Aorta (tissue), 5 donors: Measurements from ENCODE around the gene SLA2. TPM values are rescaled to one million over a fixed set of nuclear protein-coding genes. Genes with fewer than 3 reads are reported as not detected.

Experiments used
- ATAC-seq: fragments of 200-7000 bp; cut with Tn5 transposase; one replicate; pipeline ENCODE4 v1.9.1; 2022; ENCODE audit warnings: moderate library complexity; ENCODE audit not compliant: low FRiP score
- DNase-seq, 2 donors: peaks; one replicate each; pipeline ENCODE4 v3.0.0-alpha.2; 2020
- H3K27ac ChIP-seq, 2 donors: one replicate each; pipeline ENCODE4 v1.5.1; 2013; ENCODE audit warnings: low read length in 2 of 2, mild to moderate bottlenecking in 2 of 2, moderate library complexity in 2 of 2, control low read depth in 1 of 2, inconsistent platforms in 1 of 2, low read depth in 1 of 2
- H3K27me3 ChIP-seq, 2 donors: one replicate each; pipeline ENCODE4 v1.6.1; 2013; ENCODE audit warnings: control low read depth in 1 of 2, low read length in 1 of 2, mild to moderate bottlenecking in 1 of 2, moderate library complexity in 1 of 2; ENCODE audit not compliant: insufficient read depth in 2 of 2, control insufficient read depth in 1 of 2
- H3K36me3 ChIP-seq, 2 donors: one replicate each; pipeline ENCODE4 v1.6.1; 2013; ENCODE audit warnings: control low read depth in 1 of 2, low read length in 1 of 2, mild to moderate bottlenecking in 1 of 2; ENCODE audit not compliant: insufficient read depth in 2 of 2, control insufficient read depth in 1 of 2
- H3K4me1 ChIP-seq, 2 donors: one replicate each; pipeline ENCODE4 v1.6.1; 2013; ENCODE audit warnings: low read length in 2 of 2, control low read depth in 1 of 2, mild to moderate bottlenecking in 1 of 2, moderate library complexity in 1 of 2; ENCODE audit not compliant: insufficient read depth in 2 of 2, control insufficient read depth in 1 of 2
- H3K4me3 ChIP-seq, 2 donors: one replicate each; pipeline ENCODE4 v1.5.1; 2013; ENCODE audit warnings: low read length in 2 of 2, control low read depth in 1 of 2, mild to moderate bottlenecking in 1 of 2
- H3K9me3 ChIP-seq: one replicate; pipeline ENCODE4 v1.6.1; 2013; ENCODE audit warnings: mild to moderate bottlenecking, low read length; ENCODE audit not compliant: control insufficient read depth
- WGBS, 2 donors: extraction: QIAGEN DNeasy Blood & Tissue Kit; methylation state at CpG; one replicate each; pipeline ENCODE4 v1.1.7; 2013; 5-methylcytosine and 5-hydroxymethylcytosine counted together
- intact Hi-C, 2 donors: fragments of 100-400 bp; cut with DNase I; formaldehyde crosslinking; loops; one replicate each; pipeline versions ENCODE4 v1.14.2 to v1.15.0; 2022
- polyA plus RNA-seq, 2 donors: library from polyadenylated mRNA; stranded (reverse); fragments of 200-250 nt; gene quantifications; one replicate each; pipeline ENCODE4 v1.2.3, GENCODE V29; 2013
- total RNA-seq, 2 donors: library from RNA; stranded (reverse); fragmentation: NEBNext Ultra II Directional; extraction: Animal tissue kit (Norgen Biotek cat#: 25700); gene quantifications; one replicate each; pipeline ENCODE4 v1.2.1, GENCODE V29; 2021
- donor health status: healthy with polysubstance abuse.
- donor health status: Bipolar disorder and iron deficiency.
- donor health status: DM: no; HTN: no; CAD: no.
- donor health status: DM: no; HTN: no; CAD: no.
- donor health status: DM: yes; HTN: yes; CAD: no.

Gene SLA2
- total and polyA plus RNA-seq, 4 donors, result 0.13 to 1.0 (median 0.99) TPM; not detected in 1

GRCh38 chr20:36578356-36579041, 67.5 kb downstream of the SLA2 start:
- no peak overlapping the region for H3K4me3 ChIP-seq
- H3K36me3 ChIP-seq, result peaks cover 0 to 2% of the 10 kb centered on the region in 2 donors
- ATAC-seq (no peak), DNase-seq (no peak)
- WGBS, 2 donors, result 97 to 98% methylated on average over 15 of the region's 15 CpGs
- no peaks in the 10 kb centered on the region for H3K4me1 ChIP-seq
- no peaks in the 10 kb centered on the region for H3K9me3 ChIP-seq
- no peaks in the 10 kb centered on the region for H3K27me3 ChIP-seq
- H3K27ac ChIP-seq, result no peak overlapping the region
- intact Hi-C loops, result no loop called here

GRCh38 chr20:36576081-36576445, 69.9 kb downstream of the SLA2 start:
- no peaks in the 10 kb centered on the region for H3K27me3 ChIP-seq
- intact Hi-C loops, result no loop called here
- ATAC-seq (no peak), DNase-seq (no peak)
- H3K4me1 ChIP-seq, result no peaks in the 10 kb centered on the region
- no peak overlapping the region for H3K4me3 ChIP-seq
- no peaks in the 10 kb centered on the region for H3K9me3 ChIP-seq
- H3K27ac ChIP-seq, result no peak overlapping the region
- peaks cover 0 to 1% of the 10 kb centered on the region in 2 donors for H3K36me3 ChIP-seq
- WGBS, 2 donors, result 38 to 50% methylated on average over 1 of the region's 1 CpG

GRCh38 chr20:36574366-36575135, 71.4 kb downstream of the SLA2 start:
- ATAC-seq (peak; percentile 55), DNase-seq (peak; percentile 58 to 86)
- Histone ChIP-seq H3K9me3 (no peaks in the 10 kb centered on the region), H3K27ac (peak overlapping the region in 1 of 2 donors; percentile 30), H3K36me3 (no peaks in the 10 kb centered on the region), H3K4me3 (peak overlapping the region; percentile 48 to 69), H3K4me1 (no peaks in the 10 kb centered on the region), H3K27me3 (no peaks in the 10 kb centered on the region)
- intact Hi-C loops, result loop anchor here in 1 of 2 donors (5.0 kb wide), 1 partner anchor 33 kb away; the partner anchor contains the start of gene RAB5IF
- 0 to 1% methylated on average over 44 to 65 of the region's 69 CpGs for WGBS, 2 donors

- Histone ChIP-seq H3K4me1 (no peaks in the 10 kb centered on the region), H3K4me3 (peak overlapping the region; percentile 48 to 69), H3K27me3 (no peaks in the 10 kb centered on the region), H3K9me3 (no peaks in the 10 kb centered on the region), H3K36me3 (no peaks in the 10 kb centered on the region), H3K27ac (peak overlapping the region in 1 of 2 donors; percentile 39)
- DNase-seq (peak; percentile 65 to 83), ATAC-seq (peak; percentile 4)
- intact Hi-C loops, result loop anchor here in 1 of 2 donors (5.0 kb wide), 1 partner anchor 33 kb away; the partner anchor contains the start of gene RAB5IF
- WGBS, 2 donors, result 0 to 1% methylated on average over 29 to 53 of the region's 53 CpGs
Measured at GRCh38 chr20:36573798-36574365, 72.1 kb downstream of the SLA2 start.

GRCh38 chr20:36573103-36573797, 72.7 kb downstream of the SLA2 start, which contains the start of gene TGIF2:
Gene TGIF2, plus strand, starts transcription at chr20:36573597. Its CDS starts 5,178 bp downstream, at chr20:36578775.
- 3% methylated on average over 46 to 80 of the region's 80 CpGs for WGBS, 2 donors
- intact Hi-C loops, result loop anchor here in 1 of 2 donors (5.0 kb wide), 1 partner anchor 34 kb away; the partner anchor contains the start of gene RAB5IF

GRCh38 chr20:36572701-36573102, 73.3 kb downstream of the SLA2 start:
- Histone ChIP-seq H3K4me3 (no peak overlapping the region), H3K27ac (peak overlapping the region; percentile 46), H3K4me1 (no peaks in the 10 kb centered on the region), H3K9me3 (no peaks in the 10 kb centered on the region), H3K36me3 (no peaks in the 10 kb centered on the region), H3K27me3 (no peaks in the 10 kb centered on the region)
- ATAC-seq (peak; percentile 20), DNase-seq (no peak)
- intact Hi-C loops, result loop anchor here in 1 of 2 donors (5.0 kb wide), 1 partner anchor 35 kb away; the partner anchor contains the start of gene RAB5IF
- WGBS, 2 donors, result 22 to 23% methylated on average over 20 of the region's 20 CpGs

More at GRCh38 chr20:36573103-36573797, 72.7 kb downstream of the SLA2 start, which contains the start of gene TGIF2:
- Histone ChIP-seq H3K9me3 (no peaks in the 10 kb centered on the region), H3K27ac (peak within 1 kb of the TSS; percentile 46), H3K36me3 (no peaks in the 10 kb centered on the region), H3K4me1 (no peaks in the 10 kb centered on the region), H3K27me3 (no peaks in the 10 kb centered on the region), H3K4me3 (peak within 1 kb of the TSS; percentile 48 to 69)
- DNase-seq (peak; percentile 88 to 94), ATAC-seq (peak; percentile 92)

GRCh38 chr20:36571564-36572504, 74.2 kb downstream of the SLA2 start:
- Histone ChIP-seq H3K4me1 (no peaks in the 10 kb centered on the region), H3K27ac (peak overlapping the region; percentile 12 to 46), H3K27me3 (no peaks in the 10 kb centered on the region), H3K4me3 (no peak overlapping the region), H3K36me3 (no peaks in the 10 kb centered on the region), H3K9me3 (no peaks in the 10 kb centered on the region)
- no peak for DNase-seq
- ATAC-seq, result no peak
- WGBS, 2 donors, result 75 to 77% methylated on average over 17 of the region's 17 CpGs
- intact Hi-C loops, result loop anchor here in 1 of 2 donors (5.0 kb wide), 1 partner anchor 35 kb away; the partner anchor contains the start of gene RAB5IF
